ENCODE measurements around the gene IL31RA.

The IL31RA gene

DNA sequence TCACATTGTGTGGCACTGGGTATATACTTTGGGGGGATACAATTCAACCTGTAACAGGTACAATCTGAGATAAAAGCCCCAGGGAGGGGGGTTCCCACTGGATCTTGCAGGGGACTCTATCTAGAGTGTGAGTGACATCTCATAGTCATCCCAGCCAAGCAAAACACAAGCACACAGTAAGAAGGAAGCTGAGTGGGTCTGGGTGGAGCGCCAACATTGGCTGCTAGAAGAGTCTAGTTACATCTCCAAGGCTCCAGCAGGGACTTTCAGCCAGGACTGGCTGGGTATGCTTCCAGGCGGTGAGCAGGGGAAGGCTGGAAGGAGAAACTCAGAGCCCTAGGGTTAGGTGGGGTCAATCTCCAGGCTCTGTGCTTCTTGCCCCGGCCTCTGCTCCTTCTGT, 53.0 kb downstream of the IL31RA start:
- no peak for DNase-seq

DNA sequence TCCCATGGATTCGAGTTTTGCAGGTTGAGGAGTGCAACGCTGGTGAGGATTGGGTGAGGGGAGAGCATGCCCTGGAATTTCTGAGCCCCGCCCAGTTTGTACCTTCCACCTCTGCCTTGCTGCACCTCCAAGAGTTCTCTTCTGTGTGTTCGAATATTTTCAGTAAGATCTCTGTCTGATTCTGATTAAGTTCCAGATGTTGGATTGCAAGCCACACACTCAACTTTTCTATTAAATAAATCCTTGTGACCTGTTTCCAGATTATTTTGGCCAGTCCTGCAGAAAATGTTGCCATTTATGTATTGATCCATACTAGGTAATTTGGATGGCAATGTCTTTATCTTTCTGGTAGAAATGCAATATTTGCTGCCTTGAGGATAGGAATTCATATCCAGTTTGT, 54.1 kb downstream of the IL31RA start:
- no peak for DNase-seq

DNA sequence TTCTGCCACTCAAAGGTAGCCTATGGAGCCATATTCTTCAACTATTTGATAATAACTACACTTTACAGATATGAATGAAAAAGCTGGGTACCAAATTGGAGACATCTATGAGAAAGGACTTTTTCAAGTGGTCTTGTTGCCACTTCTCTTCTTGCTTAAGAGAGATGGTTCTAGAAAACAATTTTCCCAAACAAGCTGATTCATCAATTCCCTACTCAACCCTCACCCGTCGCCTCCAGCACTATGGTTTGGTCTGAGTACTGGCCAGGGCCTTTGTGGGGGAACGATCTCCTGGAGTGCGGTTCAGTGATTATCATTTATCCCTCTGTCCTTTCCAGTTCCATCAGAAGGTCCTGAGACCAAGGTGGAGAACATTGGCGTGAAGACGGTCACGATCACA, 56.8 kb downstream of the IL31RA start:
- DNase-seq: no peak

DNA sequence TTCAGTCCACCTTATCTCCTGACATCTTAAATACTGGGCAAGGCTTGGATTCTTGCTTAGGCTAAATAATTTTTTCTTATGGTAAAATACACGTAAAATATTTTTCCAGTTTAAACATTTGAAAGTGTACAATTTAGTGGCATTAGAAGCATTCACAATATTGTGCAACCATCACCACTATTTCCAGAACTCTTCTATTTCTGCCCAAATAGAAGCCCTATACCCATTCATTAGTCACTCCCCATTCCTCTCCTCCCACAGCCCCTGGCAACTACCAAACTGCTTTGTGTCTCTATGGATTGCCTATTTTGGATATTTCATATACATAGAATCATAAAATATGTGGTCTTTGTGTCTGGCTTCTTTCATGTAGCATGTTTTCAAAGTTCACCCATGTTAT, 57.6 kb downstream of the IL31RA start:
- no peak for DNase-seq

- no peak for DNase-seq
Measured at GRCh38 chr5:55911784-55912653, 60.9 kb downstream of the IL31RA start.

GRCh38 chr5:55913466-55914413, 62.6 kb downstream of the IL31RA start:
- DNase-seq: no peak

- DNase-seq: no peak
Measured at GRCh38 chr5:55914971-55915370, 63.8 kb downstream of the IL31RA start.

- no peak for DNase-seq
Measured at GRCh38 chr5:55915783-55916182, 64.6 kb downstream of the IL31RA start.

- DNase-seq: no peak
Measured at GRCh38 chr5:55916986-55917385, 65.8 kb downstream of the IL31RA start.

DNA sequence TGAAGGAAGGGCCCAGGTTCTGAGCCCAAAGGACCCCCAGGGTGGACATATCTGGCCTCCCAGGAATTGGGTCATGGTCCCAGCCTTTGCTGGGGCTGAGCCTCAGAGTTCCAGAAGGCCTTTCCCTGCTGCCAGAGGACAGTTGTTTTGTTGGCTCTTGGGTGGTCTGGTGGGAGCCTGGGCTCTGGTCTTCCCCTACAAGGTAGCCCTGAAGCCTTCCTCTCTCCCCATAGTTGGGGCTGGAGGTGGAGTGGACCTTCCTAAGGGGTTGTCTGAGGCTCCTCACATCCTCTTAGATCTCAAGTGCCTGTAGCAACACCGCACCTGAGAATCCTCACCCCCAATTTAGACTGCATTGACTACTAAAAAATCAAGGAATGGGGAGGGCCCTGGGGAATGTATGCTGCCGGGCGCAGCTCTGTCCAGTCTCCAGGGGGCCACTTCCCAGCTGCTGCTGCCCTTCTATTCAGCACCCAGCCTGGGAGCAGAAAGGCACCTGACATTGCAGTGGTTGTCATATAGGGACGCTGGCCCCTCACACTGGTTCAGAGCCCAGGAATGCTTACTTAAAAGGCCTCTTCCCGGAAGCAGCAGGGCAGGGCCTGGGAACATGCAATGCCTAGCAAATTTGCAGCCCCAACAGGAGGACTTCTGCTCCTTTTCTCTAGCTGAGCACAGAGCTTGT, 66.4 kb downstream of the IL31RA start:
- no peak for DNase-seq

- DNase-seq: no peak
Measured at GRCh38 chr5:55918087-55919035, 67.2 kb downstream of the IL31RA start.

GRCh38 chr5:55919625-55920024, 68.5 kb downstream of the IL31RA start:
- no peak for DNase-seq

DNA sequence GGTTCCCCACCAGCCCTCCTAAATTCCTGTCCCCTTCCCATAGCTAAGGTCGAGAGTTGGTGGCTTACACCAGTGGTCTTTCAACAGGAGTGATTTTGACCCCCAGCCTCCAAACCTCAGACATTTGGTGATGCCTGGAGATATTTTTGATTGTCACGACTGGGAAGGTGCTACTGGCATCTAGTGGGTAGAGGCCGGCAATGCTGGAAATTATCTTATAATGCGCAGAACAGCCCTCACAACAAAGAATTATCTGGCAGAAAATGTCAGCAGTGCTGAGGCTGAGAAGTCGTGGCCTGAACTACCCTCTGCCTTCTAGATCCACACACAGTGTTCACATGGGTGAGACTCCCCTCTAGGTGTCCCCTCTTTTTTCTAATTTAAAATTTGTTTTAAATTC, 69.6 kb downstream of the IL31RA start:
- no peak for DNase-seq

- DNase-seq: no peak
Measured at GRCh38 chr5:55921617-55922016, 70.5 kb downstream of the IL31RA start.

DNA sequence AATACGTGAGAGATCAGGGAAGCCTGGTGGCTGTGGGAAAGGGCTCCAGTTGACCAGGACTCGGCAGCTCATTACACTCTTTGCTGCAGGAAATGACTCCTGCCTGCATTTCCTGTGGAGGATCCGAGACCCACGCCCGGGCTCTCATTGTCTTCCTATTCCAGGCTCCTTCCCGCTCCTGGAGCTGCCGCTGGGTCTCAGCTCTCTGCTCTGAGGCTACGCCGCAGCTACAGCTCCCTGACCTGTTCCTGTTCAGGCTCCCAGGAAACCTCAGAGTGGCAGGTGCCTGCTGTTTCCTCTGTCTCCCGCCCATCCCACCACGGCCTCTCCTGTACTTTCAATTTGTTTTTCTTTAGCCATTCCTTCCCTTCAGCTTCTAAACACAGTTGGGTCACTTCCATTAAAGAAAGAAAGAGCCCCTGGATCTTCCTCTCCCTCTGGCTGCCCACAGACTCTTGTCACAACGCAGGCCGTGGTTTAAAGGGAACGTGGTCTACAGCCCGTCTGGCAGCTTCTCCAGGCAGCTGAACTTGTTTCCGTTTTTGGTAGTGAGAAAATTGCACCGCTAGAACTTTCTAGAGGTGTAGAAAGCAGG, 72.1 kb downstream of the IL31RA start:
- DNase-seq: no peak

GRCh38 chr5:55923865-55924500, 72.8 kb downstream of the IL31RA start:
- no peak for DNase-seq

DNA sequence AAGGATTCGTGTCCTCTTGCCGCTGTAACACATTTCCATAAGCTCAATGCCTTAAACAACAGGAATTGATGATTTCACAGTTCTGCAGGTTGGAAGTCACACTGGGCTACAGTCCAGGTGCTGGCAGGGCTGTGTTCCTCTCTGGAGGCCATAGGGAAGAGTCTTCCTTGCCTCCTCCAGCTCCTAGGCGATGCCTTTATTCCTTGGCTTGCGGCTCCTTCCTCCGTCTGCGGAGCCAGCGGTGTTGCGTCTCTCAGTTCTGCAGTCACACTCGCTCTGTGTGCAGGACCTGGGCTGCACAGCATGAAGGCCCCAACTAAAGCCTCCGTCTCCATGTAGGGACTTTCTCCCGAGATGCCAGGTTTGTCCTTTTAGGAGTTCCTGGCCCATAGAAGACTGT, 73.6 kb downstream of the IL31RA start:
- DNase-seq: no peak

DNA sequence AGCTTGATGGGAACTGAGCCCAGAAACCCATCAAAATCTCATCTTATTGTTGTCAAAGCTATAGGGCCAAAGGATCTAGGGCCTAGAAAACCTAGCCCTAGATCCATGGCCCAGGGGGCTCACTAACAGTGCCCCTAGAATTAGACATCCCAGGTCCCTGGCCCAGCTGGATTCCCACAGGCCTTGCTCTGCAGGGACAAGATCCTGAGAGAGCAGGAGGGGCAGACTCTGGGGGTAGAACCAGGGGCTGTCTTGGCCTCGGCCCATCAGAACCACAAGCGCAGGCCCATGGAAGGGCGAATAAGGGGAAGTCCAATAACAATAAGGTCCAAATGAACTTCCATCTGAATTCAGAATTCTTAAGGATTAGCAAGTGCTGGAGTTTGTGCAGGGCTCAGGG, 74.0 kb downstream of the IL31RA start:
- no peak for DNase-seq

DNA sequence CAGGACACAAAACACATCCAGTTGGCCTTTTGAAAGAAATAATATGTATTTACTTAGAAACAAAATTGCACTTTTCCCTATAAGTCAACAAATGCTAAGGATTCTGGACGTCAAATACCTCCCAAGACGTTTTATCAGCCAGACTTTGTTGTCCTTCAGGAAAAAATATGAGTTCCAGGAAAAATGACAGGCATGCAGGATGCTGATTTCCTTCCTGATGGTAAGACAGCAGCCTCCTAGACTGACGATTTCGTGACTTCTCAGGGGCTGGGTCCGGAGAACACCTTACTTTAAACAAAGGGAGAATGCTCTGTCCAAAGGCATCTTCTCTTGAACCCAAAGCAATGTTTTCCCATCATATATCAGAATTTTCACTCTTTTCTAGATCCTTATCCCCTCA, 74.6 kb downstream of the IL31RA start:
- DNase-seq: no peak

DNA sequence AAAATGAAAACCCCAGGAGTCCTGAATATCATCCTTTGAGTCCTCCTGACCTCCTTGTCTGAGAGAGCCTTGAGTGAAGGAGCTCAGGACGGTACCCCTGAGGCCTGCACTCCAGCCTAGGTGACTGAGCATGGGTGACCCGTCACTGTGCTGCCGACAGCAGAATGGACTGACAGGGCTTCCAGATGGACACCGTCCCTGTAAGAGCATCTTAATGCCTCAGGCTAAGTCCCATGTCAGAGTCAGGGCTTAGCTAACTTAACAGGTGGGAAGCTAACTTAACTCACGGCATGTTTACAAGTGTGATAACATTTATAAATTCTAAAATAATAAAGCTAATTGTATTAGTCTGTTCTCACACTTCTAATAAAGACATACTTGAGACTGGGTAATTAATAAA, 75.3 kb downstream of the IL31RA start:
- no peak for DNase-seq

Measured in NCI-H2081 (cell line).